Measurements from ENCODE around the gene TSSK2. TPM values are rescaled to one million over a fixed set of nuclear protein-coding genes. Genes with fewer than 3 reads are reported as not detected.

TSSK2 gene
- total RNA-seq = not detected in 2 replicates

DNA sequence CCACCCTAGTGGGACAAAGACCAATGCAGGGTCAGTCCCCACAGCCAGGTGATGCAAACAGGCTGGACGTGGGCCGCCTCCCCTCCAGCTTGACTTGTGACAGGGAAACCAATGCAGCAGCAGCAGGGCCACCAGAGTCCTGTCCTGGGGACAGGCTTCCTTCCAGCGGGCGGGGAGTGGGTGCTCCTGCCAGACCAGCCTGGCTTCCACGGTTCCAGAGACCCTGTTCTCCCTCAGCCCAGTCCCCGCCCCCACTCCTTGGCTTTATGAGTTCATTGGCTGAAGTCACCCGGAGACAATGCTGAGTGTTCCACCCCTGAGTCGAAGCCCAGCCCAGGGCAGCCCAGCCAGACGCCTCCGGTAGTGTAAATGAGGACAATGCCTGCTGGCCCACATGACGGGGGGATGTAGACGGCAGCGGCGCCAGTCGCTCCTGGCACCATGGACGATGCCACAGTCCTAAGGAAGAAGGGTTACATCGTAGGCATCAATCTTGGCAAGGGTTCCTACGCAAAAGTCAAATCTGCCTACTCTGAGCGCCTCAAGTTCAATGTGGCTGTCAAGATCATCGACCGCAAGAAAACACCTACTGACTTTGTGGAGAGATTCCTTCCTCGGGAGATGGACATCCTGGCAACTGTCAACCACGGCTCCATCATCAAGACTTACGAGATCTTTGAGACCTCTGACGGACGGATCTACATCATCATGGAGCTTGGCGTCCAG lies at the start of gene TSSK2:
Gene TSSK2 (plus strand): TSS at position 350 of the 726 bp plus-strand sequence. CDS start 92 bp downstream, at position 442.

DNA sequence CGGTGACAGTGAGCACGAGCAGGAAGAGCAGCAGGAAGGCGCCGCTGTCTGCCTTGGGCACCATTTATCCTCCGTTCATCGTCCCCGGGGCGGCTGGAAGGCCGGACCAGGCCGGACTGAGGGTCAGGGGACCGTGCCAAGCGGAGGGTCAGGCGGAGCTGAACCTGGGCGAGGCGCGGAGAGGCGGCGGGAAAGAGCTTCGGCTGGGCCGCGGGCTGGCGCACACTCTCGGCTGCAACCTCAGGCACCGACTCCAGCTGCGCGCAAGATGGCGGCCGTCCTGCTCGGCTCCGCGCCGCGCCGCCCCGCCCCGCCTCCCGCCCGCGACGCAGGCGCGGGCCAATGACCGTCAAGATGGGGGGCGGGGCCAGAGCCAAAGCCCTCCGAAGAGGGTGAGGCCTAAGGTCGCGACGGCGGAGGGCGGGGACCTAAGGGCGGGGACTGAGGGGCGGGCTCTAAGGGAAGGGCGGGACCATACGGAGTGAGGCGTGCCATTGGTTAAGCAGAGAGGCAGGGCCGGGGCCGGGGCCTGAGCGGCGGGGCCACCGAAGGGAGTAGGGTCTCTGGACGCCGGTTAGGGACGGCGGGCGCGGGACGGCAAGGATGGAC lies 8.9 kb upstream of the TSSK2 start, which contains the start of gene DGCR2:
Gene DGCR2 (minus strand): TSS at position 270 of the 609 bp plus-strand sequence. CDS start 206 bp downstream, at position 64.

DNA sequence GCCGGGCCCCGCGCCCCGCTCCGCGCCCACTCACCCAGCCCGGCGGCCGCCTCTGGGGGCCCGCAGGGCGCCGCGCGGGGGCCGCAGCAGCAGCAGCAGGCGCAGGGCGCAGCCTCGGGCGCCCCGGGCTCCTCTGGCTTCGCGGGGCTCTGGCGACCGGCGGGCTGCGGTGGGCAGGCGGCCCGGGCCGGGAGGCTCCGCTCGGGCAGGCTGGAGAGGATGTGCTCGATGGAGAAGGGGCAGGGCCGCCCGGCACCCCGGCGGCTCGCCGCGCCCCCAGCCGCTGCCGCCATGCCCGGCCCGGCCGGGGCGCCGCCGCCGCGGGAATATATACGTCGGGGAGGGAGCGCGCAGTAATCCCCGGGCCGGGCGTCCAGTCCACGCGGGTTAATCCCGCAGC lies 18.9 kb downstream of the TSSK2 start, which contains the start of gene GSC2:
Gene GSC2 (minus strand): TSS at position 302 of the 400 bp plus-strand sequence. CDS start 9 bp downstream, at position 293.

DNA sequence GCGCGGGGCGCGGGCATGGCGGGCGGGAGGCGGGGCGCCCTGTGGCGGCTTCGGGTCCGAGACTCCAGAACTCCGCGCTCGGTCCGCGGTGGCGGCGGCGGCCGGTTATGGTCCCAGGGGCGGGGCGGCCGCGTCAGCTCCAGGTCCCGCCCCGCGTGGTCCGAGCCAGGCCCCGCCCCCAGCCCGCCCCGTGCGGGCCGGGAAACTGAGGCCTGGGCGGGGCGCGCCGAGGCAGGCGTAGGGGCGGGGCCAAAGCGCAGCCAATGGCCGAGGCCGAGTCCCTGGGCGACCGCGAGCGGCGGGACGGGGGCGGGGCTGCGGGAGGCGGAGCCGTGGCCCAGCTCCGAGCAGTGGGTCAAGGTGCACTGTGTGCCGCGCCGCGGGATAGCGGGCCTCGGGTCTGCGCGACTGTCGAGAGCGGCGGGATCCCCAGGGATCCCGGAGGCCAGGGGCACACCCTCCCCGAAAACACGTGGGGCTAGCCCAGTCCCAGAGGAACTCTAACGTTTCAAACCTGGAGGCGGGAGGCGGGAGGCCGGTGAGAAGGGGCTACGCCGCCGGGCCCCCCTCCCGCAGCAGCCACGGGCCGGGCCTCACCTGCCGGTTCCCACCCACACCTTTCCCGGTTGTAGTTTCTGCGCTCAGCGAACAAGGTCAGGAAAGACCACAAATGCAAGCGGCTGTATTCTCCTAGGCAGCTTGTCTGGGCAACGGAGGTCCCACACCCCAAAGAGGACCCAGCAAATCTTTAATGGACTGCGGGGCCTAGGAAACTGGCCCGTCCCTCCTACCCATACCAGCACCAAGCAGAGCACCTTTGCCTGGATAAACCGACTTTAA lies 47.8 kb downstream of the TSSK2 start, which contains the start of gene SLC25A1:
Gene SLC25A1 (minus strand): TSS at position 80 of the 840 bp plus-strand sequence. CDS start 63 bp downstream, at position 17.

Other genes with a start within 250 kb of the TSSK2 start
- gene DGCR6, start 225.0 kb upstream of the TSSK2 start, total RNA-seq = 1.9 and 2.4 TPM in 2 replicates
- not detected in 2 replicates for gene PRODH, start 195.0 kb upstream of the TSSK2 start, total RNA-seq
- 34.2 and 35.4 TPM in 2 replicates for gene DGCR2, start 8.9 kb upstream of the TSSK2 start, total RNA-seq
- gene ESS2, start 13.3 kb downstream of the TSSK2 start, total RNA-seq = 10.1 and 13.1 TPM in 2 replicates
- gene GSC2, start 19.0 kb downstream of the TSSK2 start, total RNA-seq = not detected in 2 replicates
- 72.6 and 94.5 TPM in 2 replicates for gene SLC25A1, start 47.4 kb downstream of the TSSK2 start, total RNA-seq
- 3.2 TPM in 2 replicates for gene CLTCL1, start 160.4 kb downstream of the TSSK2 start, total RNA-seq